ENCODE data around the gene CRYAB. TPM values are rescaled to one million over a fixed set of nuclear protein-coding genes. Genes with fewer than 3 reads are reported as not detected.

Gene CRYAB
- 0.56 TPM in 1 of 2 replicates, not detected in the other for polyA plus RNA-seq (2014; cell fraction: cytosol; rRNA removed)
- not detected in 2 replicates for polyA plus RNA-seq (2014; cell fraction: nucleus; rRNA removed)

- DNase-seq (ENCODE audit: low spot score): no peak
Observed at GRCh38 chr11:111911563-111912401, at the start of gene CRYAB. Gene CRYAB (minus strand): TSS chr11:111911770. CDS start chr11:111911724, 46 bp downstream.

GRCh38 chr11:111960916-111961315, 49.3 kb upstream of the CRYAB start:
- DNase-seq (ENCODE audit: low spot score): no peak

GRCh38 chr11:111957663-111958444, 46.3 kb upstream of the CRYAB start:
- DNase-seq (ENCODE audit: low spot score): peak; percentile 69

- DNase-seq (ENCODE audit: low spot score): no peak
Observed at GRCh38 chr11:111954154-111954553, 42.6 kb upstream of the CRYAB start.

- DNase-seq (ENCODE audit: low spot score): no peak
Observed at GRCh38 chr11:111951565-111951964, 40.0 kb upstream of the CRYAB start.

GRCh38 chr11:111949519-111950426, 38.2 kb upstream of the CRYAB start:
- no peak for DNase-seq (ENCODE audit: low spot score)

GRCh38 chr11:111947143-111947542, 35.6 kb upstream of the CRYAB start:
- DNase-seq (ENCODE audit: low spot score): no peak

GRCh38 chr11:111946499-111946898, 34.9 kb upstream of the CRYAB start:
- no peak for DNase-seq (ENCODE audit: low spot score)

- DNase-seq (ENCODE audit: low spot score): no peak
Observed at GRCh38 chr11:111945198-111945597, 33.6 kb upstream of the CRYAB start.

GRCh38 chr11:111944651-111945051, 33.1 kb upstream of the CRYAB start:
- DNase-seq (ENCODE audit: low spot score): no peak

GRCh38 chr11:111944139-111944538, 32.6 kb upstream of the CRYAB start:
- no peak for DNase-seq (ENCODE audit: low spot score)

GRCh38 chr11:111942829-111943228, 31.3 kb upstream of the CRYAB start:
- DNase-seq (ENCODE audit: low spot score): no peak

GRCh38 chr11:111941963-111942362, 30.4 kb upstream of the CRYAB start:
- no peak for DNase-seq (ENCODE audit: low spot score)

- no peak for DNase-seq (ENCODE audit: low spot score)
Observed at GRCh38 chr11:111939836-111940604, 28.4 kb upstream of the CRYAB start.

- no peak for DNase-seq (ENCODE audit: low spot score)
Observed at GRCh38 chr11:111938687-111939160, 27.2 kb upstream of the CRYAB start.

- no peak for DNase-seq (ENCODE audit: low spot score)
Observed at GRCh38 chr11:111937844-111938243, 26.3 kb upstream of the CRYAB start.

- DNase-seq (ENCODE audit: low spot score): no peak
Observed at GRCh38 chr11:111937461-111937769, 25.8 kb upstream of the CRYAB start.

GRCh38 chr11:111936040-111936540, 24.5 kb upstream of the CRYAB start:
- DNase-seq (ENCODE audit: low spot score): no peak

GRCh38 chr11:111935317-111936039, 23.9 kb upstream of the CRYAB start:
- DNase-seq (ENCODE audit: low spot score): no peak

GRCh38 chr11:111934306-111934705, 22.7 kb upstream of the CRYAB start:
- DNase-seq (ENCODE audit: low spot score): no peak
